HG02798 (cell line): Measurements from ENCODE around the gene ANKRD49.
A peak's percentile ranks its signal among the peaks of the same experiment; 100 is the strongest.

ENCODE experiments used
- ATAC-seq: cut with Tn5 transposase; IDR thresholded peaks from one replicate; pipeline ENCODE4 v1.9.1; 2021; ENCODE audit warnings: mild to moderate bottlenecking; ENCODE audit not compliant: unreplicated experiment, poor library complexity

Gene ANKRD49

DNA sequence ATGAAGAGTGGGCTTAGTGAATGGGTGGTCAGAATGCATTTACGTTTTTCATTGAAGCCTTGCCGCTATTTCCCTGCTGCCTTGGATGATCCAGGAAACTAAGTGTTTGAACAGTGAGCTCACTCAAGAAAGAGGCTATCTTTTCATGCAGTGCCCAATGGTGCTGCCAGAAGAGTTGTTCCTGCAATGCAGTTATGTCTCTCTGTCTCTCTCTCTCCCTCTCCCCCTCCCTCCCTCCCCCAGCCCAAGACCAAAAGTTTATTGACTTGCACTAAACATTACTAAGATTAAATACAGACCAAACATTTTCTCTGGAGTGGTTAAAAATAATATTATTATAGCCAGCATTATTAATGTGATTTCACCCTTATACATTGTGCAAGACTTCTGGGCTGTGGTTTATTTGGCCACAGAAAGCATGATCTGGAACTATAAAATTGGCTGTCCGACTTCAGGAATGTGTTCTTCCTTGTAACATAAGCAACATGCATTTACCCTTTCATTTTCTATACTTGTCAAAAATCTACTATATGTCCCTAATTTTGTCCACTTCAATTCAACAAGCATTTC lies 43.3 kb downstream of the ANKRD49 start:
- ATAC-seq = no peak

- no peak for ATAC-seq
Observed at GRCh38 chr11:94539420-94539819, 45.6 kb downstream of the ANKRD49 start.

DNA sequence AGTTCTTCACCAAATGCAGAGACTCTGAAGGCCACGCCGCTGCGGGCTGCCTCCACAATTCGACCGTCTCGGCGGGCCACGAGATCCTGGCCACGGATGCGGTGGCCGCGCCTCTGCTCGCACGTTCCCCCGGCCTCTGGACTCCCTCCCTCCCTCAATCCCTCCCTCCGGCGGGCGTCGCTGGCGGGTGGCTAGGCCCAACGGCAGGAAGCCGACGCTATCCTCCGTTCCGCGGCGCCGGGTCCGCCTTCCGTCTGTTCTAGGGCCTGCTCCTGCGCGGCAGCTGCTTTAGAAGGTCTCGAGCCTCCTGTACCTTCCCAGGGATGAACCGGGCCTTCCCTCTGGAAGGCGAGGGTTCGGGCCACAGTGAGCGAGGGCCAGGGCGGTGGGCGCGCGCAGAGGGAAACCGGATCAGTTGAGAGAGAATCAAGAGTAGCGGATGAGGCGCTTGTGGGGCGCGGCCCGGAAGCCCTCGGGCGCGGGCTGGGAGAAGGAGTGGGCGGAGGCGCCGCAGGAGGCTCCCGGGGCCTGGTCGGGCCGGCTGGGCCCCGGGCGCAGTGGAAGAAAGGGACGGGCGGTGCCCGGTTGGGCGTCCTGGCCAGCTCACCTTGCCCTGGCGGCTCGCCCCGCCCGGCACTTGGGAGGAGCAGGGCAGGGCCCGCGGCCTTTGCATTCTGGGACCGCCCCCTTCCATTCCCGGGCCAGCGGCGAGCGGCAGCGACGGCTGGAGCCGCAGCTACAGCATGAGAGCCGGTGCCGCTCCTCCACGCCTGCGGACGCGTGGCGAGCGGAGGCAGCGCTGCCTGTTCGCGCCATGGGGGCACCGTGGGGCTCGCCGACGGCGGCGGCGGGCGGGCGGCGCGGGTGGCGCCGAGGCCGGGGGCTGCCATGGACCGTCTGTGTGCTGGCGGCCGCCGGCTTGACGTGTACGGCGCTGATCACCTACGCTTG lies 50.2 kb downstream of the ANKRD49 start, which contains the start of gene FUT4:
Gene FUT4, plus strand, starts transcription at position 227 of the 951 bp plus-strand sequence. Its CDS starts 213 bp downstream, at position 440.
- peak; percentile 90 for ATAC-seq

DNA sequence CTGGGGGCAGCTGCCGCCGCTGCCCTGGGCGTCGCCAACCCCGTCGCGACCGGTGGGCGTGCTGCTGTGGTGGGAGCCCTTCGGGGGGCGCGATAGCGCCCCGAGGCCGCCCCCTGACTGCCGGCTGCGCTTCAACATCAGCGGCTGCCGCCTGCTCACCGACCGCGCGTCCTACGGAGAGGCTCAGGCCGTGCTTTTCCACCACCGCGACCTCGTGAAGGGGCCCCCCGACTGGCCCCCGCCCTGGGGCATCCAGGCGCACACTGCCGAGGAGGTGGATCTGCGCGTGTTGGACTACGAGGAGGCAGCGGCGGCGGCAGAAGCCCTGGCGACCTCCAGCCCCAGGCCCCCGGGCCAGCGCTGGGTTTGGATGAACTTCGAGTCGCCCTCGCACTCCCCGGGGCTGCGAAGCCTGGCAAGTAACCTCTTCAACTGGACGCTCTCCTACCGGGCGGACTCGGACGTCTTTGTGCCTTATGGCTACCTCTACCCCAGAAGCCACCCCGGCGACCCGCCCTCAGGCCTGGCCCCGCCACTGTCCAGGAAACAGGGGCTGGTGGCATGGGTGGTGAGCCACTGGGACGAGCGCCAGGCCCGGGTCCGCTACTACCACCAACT lies 51.0 kb downstream of the ANKRD49 start:
- ATAC-seq = no peak

DNA sequence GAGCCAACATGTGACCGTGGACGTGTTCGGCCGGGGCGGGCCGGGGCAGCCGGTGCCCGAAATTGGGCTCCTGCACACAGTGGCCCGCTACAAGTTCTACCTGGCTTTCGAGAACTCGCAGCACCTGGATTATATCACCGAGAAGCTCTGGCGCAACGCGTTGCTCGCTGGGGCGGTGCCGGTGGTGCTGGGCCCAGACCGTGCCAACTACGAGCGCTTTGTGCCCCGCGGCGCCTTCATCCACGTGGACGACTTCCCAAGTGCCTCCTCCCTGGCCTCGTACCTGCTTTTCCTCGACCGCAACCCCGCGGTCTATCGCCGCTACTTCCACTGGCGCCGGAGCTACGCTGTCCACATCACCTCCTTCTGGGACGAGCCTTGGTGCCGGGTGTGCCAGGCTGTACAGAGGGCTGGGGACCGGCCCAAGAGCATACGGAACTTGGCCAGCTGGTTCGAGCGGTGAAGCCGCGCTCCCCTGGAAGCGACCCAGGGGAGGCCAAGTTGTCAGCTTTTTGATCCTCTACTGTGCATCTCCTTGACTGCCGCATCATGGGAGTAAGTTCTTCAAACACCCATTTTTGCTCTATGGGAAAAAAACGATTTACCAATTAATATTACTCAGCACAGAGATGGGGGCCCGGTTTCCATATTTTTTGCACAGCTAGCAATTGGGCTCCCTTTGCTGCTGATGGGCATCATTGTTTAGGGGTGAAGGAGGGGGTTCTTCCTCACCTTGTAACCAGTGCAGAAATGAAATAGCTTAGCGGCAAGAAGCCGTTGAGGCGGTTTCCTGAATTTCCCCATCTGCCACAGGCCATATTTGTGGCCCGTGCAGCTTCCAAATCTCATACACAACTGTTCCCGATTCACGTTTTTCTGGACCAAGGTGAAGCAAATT lies 51.7 kb downstream of the ANKRD49 start:
- ATAC-seq = no peak

DNA sequence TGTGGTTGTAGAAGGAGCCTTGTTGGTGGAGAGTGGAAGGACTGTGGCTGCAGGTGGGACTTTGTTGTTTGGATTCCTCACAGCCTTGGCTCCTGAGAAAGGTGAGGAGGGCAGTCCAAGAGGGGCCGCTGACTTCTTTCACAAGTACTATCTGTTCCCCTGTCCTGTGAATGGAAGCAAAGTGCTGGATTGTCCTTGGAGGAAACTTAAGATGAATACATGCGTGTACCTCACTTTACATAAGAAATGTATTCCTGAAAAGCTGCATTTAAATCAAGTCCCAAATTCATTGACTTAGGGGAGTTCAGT lies 52.3 kb downstream of the ANKRD49 start:
- ATAC-seq = no peak

GRCh38 chr11:94546886-94547285 lies 53.1 kb downstream of the ANKRD49 start:
- ATAC-seq = no peak

DNA sequence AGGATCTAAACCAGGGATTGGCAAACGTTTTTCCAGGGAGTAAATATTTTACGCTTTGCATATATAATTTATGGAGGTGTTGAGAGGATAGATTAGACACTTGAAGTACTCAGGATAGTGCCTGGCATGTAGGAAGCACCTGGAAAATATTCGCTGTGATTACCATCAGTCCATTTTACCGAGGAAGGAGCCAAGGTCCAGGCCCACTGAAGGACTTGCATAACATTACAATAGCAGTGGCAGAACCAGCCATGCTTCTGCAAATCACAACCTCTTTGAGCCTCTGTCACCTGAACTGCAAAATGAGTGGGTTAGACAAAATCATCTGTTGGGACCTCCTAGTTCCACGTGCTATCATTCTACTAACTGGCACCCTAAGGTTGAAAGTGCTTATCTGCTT lies 55.4 kb downstream of the ANKRD49 start:
- no peak for ATAC-seq
